ENCODE data around the gene SLC8A1. TPM values are rescaled to one million over a fixed set of nuclear protein-coding genes. Genes with fewer than 3 reads are reported as not detected.

The SLC8A1 gene
- 82.9 TPM for total RNA-seq

DNA sequence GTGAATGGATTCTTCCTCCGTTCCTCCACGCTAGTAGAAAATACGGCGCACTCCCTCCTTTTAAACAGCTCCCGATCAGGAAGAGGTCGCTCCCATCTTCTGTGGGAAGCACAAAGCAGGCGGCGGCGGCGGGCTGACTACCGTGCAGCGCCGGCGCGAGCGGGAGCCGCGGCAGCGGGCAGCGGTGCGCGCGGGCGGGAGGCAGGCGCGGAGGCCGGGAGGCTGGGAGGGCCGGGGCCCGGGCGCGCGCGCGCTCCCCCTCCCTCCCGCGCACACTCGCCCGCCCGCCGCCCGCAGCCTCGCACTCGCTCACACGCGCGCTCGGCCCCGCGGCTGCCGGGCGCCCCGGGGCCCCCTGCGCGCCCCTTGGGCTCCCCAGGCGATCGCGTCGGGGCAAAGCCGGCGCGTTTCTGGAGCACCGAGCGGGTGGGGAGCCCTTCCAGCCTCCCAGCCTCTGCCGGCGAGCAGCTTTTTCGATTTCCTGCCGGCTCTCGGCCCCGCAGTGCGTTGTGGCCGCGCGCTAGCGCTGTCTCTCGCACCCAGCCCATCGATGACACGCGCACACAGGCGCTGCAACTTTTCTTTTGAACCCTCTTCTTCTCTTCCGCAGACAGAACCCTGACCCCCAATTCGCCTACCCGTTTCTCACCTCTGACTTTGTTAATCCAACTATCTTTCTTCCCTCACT is at the start of gene SLC8A1:
SLC8A1 (minus strand) TSS at position 173 of the 688 bp plus-strand sequence.
- DNase-seq (ENCODE audit: low spot score): no peak

DNA sequence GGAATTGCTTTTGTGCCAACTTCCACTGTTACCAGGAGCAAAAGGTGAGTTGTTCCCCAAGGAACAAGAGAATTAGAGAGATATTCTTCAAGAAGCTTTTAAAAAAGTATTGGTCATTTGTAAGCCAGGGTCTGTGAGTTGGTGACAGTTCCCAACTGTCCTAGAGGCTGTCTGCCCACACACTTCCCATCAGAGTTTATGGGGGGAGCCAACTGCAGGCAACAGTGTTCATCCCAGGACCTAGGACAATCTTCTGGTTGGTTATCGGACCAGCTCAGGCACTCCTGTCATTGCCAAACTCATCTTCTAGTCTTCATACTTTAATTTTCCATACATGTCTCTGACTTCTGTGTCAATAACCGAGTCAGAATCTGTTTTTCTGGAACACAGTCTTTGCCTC is 47.5 kb upstream of the SLC8A1 start:
- DNase-seq (ENCODE audit: low spot score): no peak

DNA sequence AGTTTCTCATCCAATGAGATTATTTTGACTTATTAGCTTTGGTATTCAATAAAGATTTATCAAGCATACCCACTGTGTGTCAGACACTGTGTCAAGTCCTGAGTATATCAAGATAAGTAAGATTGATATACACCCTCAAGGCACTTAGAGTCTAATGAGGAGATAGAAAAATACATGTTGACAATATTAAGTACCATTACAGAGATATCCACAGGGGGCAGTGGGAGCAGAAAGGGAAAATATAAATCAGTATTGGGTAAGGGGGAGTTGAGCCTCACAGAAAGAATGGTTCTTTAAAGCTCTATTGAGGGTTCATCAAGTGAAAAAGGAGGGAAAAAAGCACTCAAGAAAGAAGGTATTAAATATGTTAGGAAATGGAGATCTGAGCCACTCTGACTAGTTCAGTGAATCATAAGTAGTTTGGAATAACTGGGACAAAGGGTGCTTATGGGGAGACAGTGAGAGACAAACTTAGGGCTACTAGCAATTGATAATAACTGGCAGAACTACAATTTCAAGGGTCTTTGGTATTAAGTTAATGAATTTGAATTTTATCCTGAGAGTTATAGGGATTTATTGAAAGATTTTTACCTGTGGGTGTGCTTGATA is 45.5 kb upstream of the SLC8A1 start:
- DNase-seq (ENCODE audit: low spot score): no peak

DNA sequence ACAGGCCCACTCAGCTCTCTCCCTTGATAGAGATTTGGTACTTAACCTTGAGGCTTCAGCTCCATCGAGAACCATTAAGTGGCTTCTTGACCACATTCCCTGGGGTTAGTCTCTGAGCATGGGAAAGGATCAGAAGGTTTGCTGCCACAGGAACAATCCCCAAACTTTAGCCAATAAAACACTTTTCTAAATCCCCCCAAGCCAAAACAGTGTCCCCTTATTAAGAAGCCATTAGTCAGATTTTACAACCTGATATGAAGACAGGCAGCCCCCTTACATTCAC is 37.7 kb upstream of the SLC8A1 start:
- no peak for DNase-seq (ENCODE audit: low spot score)

DNA sequence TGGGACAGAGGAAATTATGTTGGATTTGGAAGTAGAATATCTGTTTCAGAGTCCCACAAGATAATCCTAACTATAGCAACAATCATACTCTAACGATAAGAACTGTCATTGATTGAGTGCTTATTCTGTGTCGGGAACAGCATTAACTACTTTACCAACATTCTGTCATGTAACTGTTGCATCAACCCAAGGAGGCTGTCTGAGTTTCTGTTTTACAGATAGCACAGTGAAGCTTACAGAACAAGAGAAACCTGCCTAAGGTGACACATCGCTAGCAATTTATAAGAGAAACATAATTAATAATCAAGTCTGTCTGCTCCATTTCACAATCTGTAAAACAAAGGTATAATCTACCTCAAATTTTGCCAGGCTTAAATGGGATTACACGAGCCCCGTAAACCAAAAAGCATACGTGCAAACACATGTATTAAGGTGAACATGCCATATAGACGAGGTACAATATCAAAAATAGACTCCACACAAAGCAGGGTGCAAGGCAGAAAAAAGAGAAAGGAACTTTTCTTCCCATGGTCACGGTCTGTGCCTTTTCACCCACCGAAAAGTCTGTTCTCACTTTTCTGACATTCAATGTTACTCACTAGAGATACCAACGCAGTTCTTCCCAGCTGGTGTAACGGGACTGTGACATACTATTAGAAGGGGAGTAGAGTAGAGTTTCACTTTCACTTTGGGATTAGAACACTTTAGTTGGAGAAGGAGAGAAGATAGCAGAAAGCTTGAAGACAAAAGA is 37.2 kb upstream of the SLC8A1 start:
- no peak for DNase-seq (ENCODE audit: low spot score)

DNA sequence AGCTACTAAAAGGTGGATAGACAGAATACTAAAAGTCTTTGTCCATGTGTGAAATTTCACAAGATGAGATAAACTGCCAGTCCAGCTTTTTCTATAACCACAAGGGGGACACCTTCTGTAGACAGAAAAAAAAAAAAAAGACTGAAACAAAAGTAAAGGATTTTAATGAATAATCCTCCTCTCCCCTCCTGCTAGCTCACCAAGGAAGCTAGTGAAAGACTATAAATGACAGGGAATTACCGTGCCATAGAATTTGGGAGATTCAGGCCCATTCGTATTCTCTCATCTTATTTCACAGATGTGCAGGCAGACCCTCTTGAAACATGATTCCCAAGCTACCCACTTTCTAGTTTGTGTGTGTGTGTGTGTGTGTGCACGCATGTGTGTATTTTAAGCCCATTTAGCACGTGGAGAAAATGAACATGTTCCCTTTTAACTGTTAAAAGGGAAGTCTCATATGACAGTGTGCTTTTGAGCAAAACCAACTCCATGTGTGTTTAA is 36.3 kb upstream of the SLC8A1 start:
- no peak for DNase-seq (ENCODE audit: low spot score)

GRCh38 chr2:40487602-40488001 is 35.7 kb upstream of the SLC8A1 start:
- no peak for DNase-seq (ENCODE audit: low spot score)

DNA sequence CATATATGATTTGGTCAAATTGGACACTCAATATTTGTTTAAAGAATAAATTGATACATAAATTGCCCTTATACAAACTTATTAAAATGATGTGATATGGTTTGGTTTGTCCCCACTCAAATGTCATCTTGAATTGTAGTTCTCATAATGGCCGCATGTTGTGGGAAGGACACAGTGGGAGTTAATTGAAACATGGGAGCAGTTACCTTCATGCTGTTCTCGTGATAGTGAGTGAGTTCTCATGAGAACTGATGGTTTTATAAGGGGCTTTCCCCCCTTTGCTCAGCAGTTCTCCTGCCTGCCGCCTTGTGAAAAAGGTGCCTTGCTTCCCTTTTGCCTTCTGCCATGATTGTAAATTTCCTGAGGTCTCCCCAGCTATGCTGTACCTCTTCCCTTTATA is 34.0 kb upstream of the SLC8A1 start:
- no peak for DNase-seq (ENCODE audit: low spot score)

- no peak for DNase-seq (ENCODE audit: low spot score)
Observed at GRCh38 chr2:40485318-40485717, 33.4 kb upstream of the SLC8A1 start.

DNA sequence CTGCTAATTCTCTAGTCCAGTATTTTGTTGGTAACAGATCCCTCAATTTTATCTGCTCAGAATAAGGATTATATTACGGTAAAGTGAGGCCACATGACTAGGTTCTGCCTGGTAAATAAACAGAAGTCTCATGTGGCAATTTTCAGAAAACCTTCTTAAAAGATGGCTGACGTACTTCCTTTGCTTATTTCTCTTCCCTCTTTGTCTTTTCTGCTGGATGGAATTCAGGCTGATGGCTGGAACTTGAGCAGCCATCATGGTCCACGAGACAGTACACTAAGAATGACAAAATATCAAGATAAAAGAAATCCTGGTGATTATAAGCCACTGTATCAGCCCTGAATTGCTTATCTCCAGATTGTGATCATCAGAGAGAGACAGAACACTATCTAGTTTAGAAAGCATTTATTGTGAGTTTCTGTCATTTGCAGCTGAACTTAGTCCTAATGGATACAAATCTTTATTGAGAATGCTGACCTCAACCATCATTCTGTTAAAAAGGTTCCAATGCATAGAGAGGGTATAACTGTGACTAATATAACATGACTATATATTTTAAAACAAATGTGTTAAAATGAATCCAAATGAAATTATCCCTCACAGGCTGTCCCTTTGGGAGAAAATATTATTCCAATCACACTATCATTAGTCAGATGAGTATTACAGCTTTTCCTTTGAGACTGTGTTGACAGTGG is 31.8 kb upstream of the SLC8A1 start:
- DNase-seq (ENCODE audit: low spot score): no peak

GRCh38 chr2:40480596-40480995 is 28.7 kb upstream of the SLC8A1 start:
- DNase-seq (ENCODE audit: low spot score): no peak

- DNase-seq (ENCODE audit: low spot score): no peak
Observed at GRCh38 chr2:40480073-40480472, 28.2 kb upstream of the SLC8A1 start.

DNA sequence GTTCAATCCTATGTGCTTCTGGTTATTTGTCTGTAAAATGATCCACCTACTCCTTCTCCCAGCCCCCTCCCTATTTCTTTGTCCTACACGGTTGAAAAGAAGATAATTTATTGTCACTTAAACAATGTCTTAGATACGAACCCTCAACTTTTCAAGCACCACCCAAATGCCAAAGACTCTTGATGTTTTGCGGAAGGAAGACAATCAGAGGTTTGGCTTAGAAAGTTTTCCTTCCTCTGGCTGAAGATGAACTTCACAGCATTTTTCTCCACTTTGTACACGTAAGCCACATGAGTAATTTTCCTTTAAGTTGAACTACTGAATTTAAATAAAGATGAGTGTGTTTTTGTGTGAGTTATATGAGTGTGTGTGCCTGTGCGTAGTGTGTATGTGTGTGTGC is 25.5 kb upstream of the SLC8A1 start:
- DNase-seq (ENCODE audit: low spot score): no peak

DNA sequence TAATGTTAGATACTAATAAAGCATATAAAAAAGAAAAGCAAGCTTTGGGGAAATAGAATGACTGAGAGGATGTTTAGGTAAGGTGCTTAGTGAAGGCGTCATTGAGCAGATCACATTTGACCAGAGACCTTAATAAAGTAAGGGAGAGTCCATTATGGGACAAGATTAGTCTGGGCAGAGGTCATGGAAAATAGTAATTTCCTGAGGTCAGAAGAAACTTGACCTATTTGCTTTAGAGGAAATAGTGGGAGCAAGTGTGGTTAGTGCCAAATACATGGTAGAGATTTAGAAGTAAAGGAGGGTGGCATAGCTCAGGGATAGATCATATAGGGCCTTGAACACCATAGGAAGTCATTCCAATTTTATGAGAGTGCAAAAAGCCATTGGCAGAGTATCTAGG is 24.5 kb upstream of the SLC8A1 start:
- no peak for DNase-seq (ENCODE audit: low spot score)

GRCh38 chr2:40474306-40474705 is 22.4 kb upstream of the SLC8A1 start:
- no peak for DNase-seq (ENCODE audit: low spot score)

DNA sequence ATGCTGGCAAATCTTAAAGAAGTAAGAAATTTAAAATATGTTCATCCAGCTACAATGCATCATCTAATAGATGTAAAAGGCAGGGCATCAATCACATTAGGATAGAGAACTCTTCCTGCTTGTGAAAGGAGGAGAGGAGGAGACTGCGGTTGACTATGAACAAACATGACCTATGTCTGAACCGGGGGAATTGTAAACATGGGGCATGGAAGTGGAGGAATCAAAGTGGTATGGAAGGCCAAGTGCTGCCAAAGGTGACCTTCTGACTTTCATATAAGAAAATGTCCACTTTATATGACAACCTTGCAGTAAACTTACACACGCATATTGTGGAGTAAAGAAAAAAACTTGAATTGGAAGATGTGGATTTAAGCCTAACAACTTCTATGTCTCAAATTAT is 20.0 kb upstream of the SLC8A1 start:
- DNase-seq (ENCODE audit: low spot score): no peak

DNA sequence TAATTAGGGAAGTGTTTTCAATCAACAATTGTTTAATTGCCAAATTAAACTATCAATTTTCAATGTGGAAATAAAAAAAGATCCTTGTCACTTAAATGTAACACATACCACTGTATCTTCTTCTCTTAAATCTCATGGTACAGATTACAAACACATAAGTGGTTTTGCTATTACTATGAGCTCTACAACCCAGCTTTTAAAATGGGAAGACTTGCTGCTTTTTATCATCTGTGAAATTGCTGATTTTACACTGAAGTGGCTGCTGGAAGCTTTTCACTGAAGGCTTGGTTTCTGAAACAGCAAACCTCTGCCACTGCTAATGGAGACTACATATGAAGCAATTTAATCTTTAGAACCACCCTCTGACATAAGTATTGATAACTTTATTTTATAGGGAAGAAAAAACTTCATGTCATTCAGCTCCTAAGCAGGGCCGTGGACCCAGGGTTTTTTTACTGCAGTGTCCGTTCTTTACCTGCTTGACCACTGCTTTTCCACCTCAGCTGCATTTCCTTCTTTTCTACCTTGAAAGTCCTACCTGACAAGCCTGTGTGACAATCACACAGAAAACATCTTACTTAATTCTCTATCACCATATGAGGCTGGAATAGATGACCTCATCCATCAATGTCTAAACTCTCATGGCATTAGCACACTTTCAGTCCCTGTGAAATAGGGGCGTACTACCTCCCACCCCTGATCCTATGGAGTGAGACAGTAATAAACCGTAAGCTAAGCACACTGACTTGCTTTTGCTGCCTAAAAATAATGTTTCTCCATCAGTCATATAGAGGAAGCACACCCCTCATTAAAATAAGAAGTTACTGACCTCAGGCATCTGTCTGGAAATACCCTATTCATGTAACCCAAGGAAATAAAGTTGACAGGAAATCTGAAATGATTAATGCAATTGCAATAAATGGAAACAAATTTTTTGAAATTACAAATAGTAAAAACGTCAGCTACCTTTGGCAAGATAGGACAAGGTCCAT is 19.2 kb upstream of the SLC8A1 start:
- no peak for DNase-seq (ENCODE audit: low spot score)

DNA sequence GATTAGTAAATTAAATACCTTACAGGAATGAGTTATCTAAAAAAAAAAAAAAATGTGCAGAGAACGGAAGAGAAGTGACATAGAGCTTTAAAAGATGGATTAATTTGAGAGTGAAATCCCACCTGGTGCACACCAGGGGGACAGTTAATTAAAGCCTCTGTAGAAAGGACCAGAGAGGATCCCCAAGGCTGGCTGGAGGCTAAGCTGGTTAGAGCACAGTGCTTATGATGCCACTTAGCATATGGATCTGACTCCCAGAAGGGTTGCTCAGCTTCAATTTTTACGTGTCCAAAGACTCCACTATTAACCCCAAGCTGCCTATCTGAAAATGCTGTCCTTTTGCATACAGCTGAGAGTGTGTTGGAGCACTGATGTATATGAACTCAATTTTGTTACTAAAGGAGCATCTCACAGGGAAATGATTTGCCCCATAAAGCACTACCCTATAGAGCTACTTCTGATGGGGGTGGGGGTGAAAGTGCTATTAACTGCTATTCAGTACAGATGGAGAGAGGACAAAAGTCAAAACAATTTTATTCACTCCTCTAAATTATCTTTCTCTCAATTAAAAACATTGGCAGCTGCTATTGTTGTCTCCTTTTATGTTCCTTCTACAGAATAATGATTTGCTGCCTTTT is 15.2 kb upstream of the SLC8A1 start:
- DNase-seq (ENCODE audit: low spot score): no peak

DNA sequence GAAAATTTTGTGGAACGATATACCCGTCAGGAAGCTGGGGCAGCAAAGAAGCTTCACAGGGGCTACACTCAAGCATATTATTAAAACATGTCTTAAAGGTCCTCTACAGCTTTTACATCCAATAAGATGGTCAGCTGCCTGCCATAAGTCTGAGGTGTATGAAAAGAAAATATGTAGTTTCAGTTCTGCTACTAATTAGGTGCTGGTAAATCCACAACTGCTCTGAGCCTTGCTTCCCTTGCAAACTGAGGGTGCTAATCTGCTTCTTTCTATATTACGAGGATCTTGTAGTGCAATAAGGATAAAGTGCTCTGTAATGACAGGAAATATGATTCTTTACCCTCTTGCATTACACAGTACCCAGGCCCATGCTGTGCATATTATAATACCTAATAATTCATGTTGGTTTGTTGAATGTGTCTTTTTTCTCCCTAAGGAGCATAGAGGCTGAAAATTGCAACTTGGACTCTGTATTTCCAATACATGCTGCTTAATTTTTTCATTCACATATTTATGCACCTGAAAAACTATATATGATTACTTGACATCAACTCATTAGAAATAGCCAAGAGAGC is 14.5 kb upstream of the SLC8A1 start:
- no peak for DNase-seq (ENCODE audit: low spot score)

DNA sequence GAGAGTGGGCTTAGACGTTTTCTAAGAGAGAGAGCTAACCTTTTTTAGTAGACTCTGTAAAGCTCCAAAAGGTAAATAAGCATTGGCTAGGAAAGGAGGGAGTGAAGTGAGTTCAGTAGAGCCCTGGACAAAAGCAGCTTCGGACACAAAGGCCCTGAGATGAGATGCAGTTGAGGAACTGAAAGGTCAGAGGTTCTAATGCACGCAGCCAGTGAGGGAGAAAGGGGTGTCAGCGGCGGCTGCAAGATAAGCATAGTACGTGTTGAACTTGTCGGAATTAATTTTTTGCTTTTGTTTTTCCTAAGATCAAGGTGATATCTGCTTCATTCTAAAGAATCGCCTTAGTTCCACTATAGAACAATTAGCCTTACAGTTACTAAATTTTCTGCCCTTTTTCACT is 11.2 kb upstream of the SLC8A1 start:
- DNase-seq (ENCODE audit: low spot score): no peak

All from mucosa of gallbladder (tissue), 1 donor.